ENCODE data around the gene ORM2.

DNA sequence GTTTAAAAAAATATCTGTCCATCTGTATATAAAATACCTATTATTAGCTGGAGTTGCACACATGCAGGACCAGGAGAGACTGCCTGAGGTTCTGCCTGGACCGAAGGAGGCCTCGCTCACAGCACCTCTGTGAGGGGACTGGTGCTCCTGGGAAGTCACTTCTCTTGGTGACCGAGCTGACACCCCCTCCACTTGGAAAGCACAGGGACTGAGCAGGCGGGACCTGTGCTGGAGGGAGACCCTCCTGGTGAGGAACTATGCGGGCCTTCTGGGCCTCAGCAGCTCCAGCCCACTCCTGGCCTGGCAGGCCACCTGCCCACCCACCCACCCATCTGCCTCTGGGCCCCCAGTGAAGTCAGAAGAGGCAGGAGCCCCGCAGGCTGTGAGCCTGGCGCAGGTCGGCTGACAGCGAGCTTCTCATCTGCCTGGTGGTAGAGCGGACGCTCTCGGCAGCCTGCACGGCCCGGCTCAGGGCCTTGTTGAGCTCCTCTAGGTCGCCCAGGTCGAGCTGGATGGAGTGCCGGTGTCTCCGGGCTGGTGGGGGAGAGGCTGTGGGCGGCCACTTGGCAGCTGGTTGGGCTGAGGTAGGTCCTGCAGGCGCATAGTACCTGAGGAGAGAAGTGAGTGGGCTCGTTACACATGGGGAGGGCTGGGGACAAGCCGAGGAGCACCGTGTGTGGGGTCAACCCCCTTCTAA is 7.2 kb downstream of the ORM2 start:
- TF ChIP-seq, protein P1, sequence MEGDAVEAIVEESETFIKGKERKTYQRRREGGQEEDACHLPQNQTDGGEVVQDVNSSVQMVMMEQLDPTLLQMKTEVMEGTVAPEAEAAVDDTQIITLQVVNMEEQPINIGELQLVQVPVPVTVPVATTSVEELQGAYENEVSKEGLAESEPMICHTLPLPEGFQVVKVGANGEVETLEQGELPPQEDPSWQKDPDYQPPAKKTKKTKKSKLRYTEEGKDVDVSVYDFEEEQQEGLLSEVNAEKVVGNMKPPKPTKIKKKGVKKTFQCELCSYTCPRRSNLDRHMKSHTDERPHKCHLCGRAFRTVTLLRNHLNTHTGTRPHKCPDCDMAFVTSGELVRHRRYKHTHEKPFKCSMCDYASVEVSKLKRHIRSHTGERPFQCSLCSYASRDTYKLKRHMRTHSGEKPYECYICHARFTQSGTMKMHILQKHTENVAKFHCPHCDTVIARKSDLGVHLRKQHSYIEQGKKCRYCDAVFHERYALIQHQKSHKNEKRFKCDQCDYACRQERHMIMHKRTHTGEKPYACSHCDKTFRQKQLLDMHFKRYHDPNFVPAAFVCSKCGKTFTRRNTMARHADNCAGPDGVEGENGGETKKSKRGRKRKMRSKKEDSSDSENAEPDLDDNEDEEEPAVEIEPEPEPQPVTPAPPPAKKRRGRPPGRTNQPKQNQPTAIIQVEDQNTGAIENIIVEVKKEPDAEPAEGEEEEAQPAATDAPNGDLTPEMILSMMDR (IDR thresholded peaks at IDR 0.05 in 8 of 11, conservative IDR thresholded peaks at IDR 0.05 in 3 of 11): no peak
- TF ChIP-seq POLR2A (IDR thresholded peaks at IDR 0.05) (no peak), POLR2AphosphoS5 (IDR thresholded peaks at IDR 0.05) (peak; percentile 41 to 79 (median 46))
